HepG2 (cell line): Measurements from ENCODE around the gene YPEL3. TPM values are rescaled to one million over a fixed set of nuclear protein-coding genes. Genes with fewer than 3 reads are reported as not detected.

Experiments used
- DR1 ChIP-seq: sonication (generic); formaldehyde crosslinking; IDR thresholded peaks from 2 replicates; pipeline ENCODE4 v1.8.0; 2021; ENCODE audit warnings: mild to moderate bottlenecking, missing genetic modification reagents, inconsistent platforms
- HDAC6 ChIP-seq: fragments of 200-600 bp; sonication (generic); IDR thresholded peaks from 2 replicates; pipeline ENCODE4 v1.7.0; 2017; ENCODE audit warnings: mild to moderate bottlenecking, antibody characterized with exemption, low read length, low read depth
- HOXA5 ChIP-seq: sonication (generic); formaldehyde crosslinking; IDR thresholded peaks from 2 replicates; pipeline ENCODE4 v1.4.0; 2020; ENCODE audit warnings: missing genetic modification reagents
- IRX3 ChIP-seq: sonication (generic); formaldehyde crosslinking; IDR thresholded peaks from 2 replicates; pipeline ENCODE4 v1.8.1; 2023; ENCODE audit warnings: mild to moderate bottlenecking, low read depth, missing genetic modification reagents, borderline replicate concordance
- KAT8 ChIP-seq: IDR thresholded peaks from 2 replicates; pipeline ENCODE4 v1.6.1; 2016; ENCODE audit warnings: missing genetic modification reagents, missing compliant biosample characterization
- MTA1 ChIP-seq: sonication (generic); formaldehyde crosslinking; IDR thresholded peaks from 2 replicates; pipeline ENCODE4 v1.4.0; 2020; ENCODE audit warnings: missing genetic modification reagents, mild to moderate bottlenecking, borderline replicate concordance
- NPAS2 ChIP-seq: sonication (generic); formaldehyde crosslinking; IDR thresholded peaks from 2 replicates; pipeline ENCODE4 v1.8.0; 2022; ENCODE audit warnings: mild to moderate bottlenecking, missing genetic modification reagents, borderline replicate concordance
- PAWR ChIP-seq: sonication (generic); formaldehyde crosslinking; IDR thresholded peaks from 2 replicates; pipeline ENCODE4 v1.4.0; 2020; ENCODE audit warnings: missing genetic modification reagents, mild to moderate bottlenecking, borderline replicate concordance
- PHB2 ChIP-seq: fragments of 450-650 bp; IDR thresholded peaks from 2 replicates; pipeline ENCODE4 v1.6.1; 2018; ENCODE audit not compliant: partially characterized antibody
- RARG ChIP-seq: sonication (generic); formaldehyde crosslinking; IDR thresholded peaks from 2 replicates; pipeline ENCODE4 v1.4.0; 2020; ENCODE audit warnings: low read depth, mild to moderate bottlenecking, missing genetic modification reagents
- SP140L ChIP-seq: sonication (generic); formaldehyde crosslinking; IDR thresholded peaks from 2 replicates; pipeline ENCODE4 v1.4.0; 2020; ENCODE audit warnings: missing genetic modification reagents, borderline replicate concordance
- SPEN ChIP-seq: sonication (generic); formaldehyde crosslinking; IDR thresholded peaks from 2 replicates; pipeline ENCODE4 v1.5.1; 2020; ENCODE audit warnings: low read depth, mild to moderate bottlenecking, missing genetic modification reagents
- SUZ12 ChIP-seq: fragments of 150-350 bp; IDR thresholded peaks from 2 replicates; pipeline ENCODE4 v1.6.1; 2014; ENCODE audit warnings: low read depth, low read length
- TIGD3 ChIP-seq: sonication (generic); formaldehyde crosslinking; IDR thresholded peaks from 2 replicates; pipeline ENCODE4 v1.5.1; 2020; ENCODE audit warnings: mild to moderate bottlenecking, missing genetic modification reagents, borderline replicate concordance
- ZNF121 ChIP-seq: sonication (generic); formaldehyde crosslinking; IDR thresholded peaks from 2 replicates; pipeline ENCODE4 v1.5.0; 2020; ENCODE audit warnings: mild to moderate bottlenecking, missing genetic modification reagents
- ZNF235 ChIP-seq: sonication (generic); formaldehyde crosslinking; IDR thresholded peaks from 2 replicates; pipeline ENCODE4 v1.8.1; 2023; ENCODE audit warnings: mild to moderate bottlenecking, missing genetic modification reagents, borderline replicate concordance
- ZNF34 ChIP-seq: sonication (generic); formaldehyde crosslinking; IDR thresholded peaks from 2 replicates; pipeline ENCODE4 v1.4.0; 2020; ENCODE audit warnings: mild to moderate bottlenecking, missing genetic modification reagents, borderline replicate concordance
- ZNF773 ChIP-seq: sonication (generic); formaldehyde crosslinking; IDR thresholded peaks from 2 replicates; pipeline ENCODE4 v1.4.0; 2020; ENCODE audit warnings: missing genetic modification reagents, borderline replicate concordance
- ZSCAN5A ChIP-seq: sonication (generic); formaldehyde crosslinking; IDR thresholded peaks from 2 replicates; pipeline ENCODE4 v1.8.0; 2022; ENCODE audit warnings: mild to moderate bottlenecking, missing genetic modification reagents, borderline replicate concordance
- polyA plus RNA-seq, 8 experiments: library from polyadenylated mRNA; depleted of rRNA in 3 of 8; stranded (reverse) in 7 of 8; unstranded in 1 of 8; fragments of >200 nt; fragmentation: Illumina TruSeq in 4 of 8; extraction: Trizol in 4 of 8; gene quantifications; 2 replicates each; pipeline versions ENCODE4 v1.2.1 to v1.2.3, GENCODE V29; 2011 to 2016; ENCODE audit warnings: low read depth in 4 of 8, missing spikeins in 1 of 8, mixed read lengths in 1 of 8; ENCODE audit not compliant: insufficient read depth in 1 of 8
- total RNA-seq, 5 experiments: library from RNA; depleted of rRNA; stranded (reverse); fragments of >200 nt; fragmentation: Illumina TruSeq; extraction: Trizol; gene quantifications; 2 replicates each; pipeline ENCODE4 v1.2.3, GENCODE V29; 2016; ENCODE audit warnings: low read depth in 1 of 5
- TF ChIP-seq, protein P1 (sequence below): sonication (generic); formaldehyde crosslinking; IDR thresholded peaks from 2 replicates; pipeline ENCODE4 v1.5.1; 2020; ENCODE audit warnings: mild to moderate bottlenecking, missing genetic modification reagents, borderline replicate concordance
- TF ChIP-seq, protein P2 (sequence below): IDR thresholded peaks from 2 replicates; pipeline ENCODE4 v1.6.1; 2016; ENCODE audit warnings: control low read depth

Gene YPEL3
- total and polyA plus RNA-seq, 2 of the 13 experiments (the other 11 are each of a cell fraction or from before 2014, with no cell fraction given): 5.4 to 47.0 TPM

DNA sequence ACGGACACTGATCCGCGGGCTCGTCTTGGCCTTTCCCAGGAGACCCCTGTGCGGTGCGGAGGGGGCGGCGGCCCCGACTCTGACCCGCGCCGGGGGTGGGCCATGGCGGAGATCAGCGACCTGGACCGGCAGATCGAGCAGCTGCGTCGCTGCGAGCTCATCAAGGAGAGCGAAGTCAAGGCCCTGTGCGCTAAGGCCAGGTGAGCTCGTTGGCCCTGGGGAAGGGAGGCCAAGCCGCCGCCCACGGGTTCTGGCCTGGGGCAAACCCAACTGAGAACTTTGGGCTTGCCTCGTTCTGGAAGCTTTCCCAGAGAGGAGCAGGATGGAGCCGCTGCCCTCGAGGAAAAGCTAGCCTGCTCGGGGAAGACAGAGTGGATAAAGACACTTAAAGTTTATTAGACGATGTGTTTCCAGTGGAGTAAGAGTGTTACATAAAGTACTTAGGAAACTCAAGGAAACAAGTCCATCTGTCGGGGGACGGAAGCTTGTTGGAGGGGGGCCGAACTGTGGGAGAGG lies 19.7 kb downstream of the YPEL3 start (continued):
- TF ChIP-seq ZSCAN5A (no peak), IRX3 (CRISPR knock-in tag) (0 out of 2 replicates have a peak, but pooled peaks have one; percentile 28), TIGD3 (no peak), ZNF34 (CRISPR knock-in tag) (peak; percentile 44; the same call in 1 of the 2 replicates), ZNF235 (no peak), SP140L (no peak), KAT8 (CRISPR knock-in tag) (no peak), RARG (CRISPR knock-in tag) (0 out of 2 replicates have a peak, but pooled peaks have one; percentile 56), SPEN (CRISPR knock-in tag) (peak; percentile 1; the same call in 1 of the 2 replicates), ZNF773 (0 out of 2 replicates have a peak, but pooled peaks have one; percentile 11), ZNF121 (CRISPR knock-in tag) (no peak), MTA1 (CRISPR knock-in tag) (no peak), HDAC6 (no peak), DR1 (CRISPR knock-in tag) (no peak), NPAS2 (CRISPR knock-in tag) (no peak), PAWR (CRISPR knock-in tag) (0 out of 2 replicates have a peak, but pooled peaks have one; percentile 56), PHB2 (no peak), HOXA5 (CRISPR knock-in tag) (0 out of 2 replicates have a peak, but pooled peaks have one; percentile 11), SUZ12 (no peak)
- TF ChIP-seq, protein P1, sequence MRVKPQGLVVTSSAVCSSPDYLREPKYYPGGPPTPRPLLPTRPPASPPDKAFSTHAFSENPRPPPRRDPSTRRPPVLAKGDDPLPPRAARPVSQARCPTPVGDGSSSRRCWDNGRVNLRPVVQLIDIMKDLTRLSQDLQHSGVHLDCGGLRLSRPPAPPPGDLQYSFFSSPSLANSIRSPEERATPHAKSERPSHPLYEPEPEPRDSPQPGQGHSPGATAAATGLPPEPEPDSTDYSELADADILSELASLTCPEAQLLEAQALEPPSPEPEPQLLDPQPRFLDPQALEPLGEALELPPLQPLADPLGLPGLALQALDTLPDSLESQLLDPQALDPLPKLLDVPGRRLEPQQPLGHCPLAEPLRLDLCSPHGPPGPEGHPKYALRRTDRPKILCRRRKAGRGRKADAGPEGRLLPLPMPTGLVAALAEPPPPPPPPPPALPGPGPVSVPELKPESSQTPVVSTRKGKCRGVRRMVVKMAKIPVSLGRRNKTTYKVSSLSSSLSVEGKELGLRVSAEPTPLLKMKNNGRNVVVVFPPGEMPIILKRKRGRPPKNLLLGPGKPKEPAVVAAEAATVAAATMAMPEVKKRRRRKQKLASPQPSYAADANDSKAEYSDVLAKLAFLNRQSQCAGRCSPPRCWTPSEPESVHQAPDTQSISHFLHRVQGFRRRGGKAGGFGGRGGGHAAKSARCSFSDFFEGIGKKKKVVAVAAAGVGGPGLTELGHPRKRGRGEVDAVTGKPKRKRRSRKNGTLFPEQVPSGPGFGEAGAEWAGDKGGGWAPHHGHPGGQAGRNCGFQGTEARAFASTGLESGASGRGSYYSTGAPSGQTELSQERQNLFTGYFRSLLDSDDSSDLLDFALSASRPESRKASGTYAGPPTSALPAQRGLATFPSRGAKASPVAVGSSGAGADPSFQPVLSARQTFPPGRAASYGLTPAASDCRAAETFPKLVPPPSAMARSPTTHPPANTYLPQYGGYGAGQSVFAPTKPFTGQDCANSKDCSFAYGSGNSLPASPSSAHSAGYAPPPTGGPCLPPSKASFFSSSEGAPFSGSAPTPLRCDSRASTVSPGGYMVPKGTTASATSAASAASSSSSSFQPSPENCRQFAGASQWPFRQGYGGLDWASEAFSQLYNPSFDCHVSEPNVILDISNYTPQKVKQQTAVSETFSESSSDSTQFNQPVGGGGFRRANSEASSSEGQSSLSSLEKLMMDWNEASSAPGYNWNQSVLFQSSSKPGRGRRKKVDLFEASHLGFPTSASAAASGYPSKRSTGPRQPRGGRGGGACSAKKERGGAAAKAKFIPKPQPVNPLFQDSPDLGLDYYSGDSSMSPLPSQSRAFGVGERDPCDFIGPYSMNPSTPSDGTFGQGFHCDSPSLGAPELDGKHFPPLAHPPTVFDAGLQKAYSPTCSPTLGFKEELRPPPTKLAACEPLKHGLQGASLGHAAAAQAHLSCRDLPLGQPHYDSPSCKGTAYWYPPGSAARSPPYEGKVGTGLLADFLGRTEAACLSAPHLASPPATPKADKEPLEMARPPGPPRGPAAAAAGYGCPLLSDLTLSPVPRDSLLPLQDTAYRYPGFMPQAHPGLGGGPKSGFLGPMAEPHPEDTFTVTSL (CRISPR knock-in tag): no peak
- TF ChIP-seq, protein P2, sequence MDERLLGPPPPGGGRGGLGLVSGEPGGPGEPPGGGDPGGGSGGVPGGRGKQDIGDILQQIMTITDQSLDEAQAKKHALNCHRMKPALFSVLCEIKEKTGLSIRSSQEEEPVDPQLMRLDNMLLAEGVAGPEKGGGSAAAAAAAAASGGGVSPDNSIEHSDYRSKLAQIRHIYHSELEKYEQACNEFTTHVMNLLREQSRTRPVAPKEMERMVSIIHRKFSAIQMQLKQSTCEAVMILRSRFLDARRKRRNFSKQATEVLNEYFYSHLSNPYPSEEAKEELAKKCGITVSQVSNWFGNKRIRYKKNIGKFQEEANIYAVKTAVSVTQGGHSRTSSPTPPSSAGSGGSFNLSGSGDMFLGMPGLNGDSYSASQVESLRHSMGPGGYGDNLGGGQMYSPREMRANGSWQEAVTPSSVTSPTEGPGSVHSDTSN: no peak
